Purkinje cell (primary cell): ENCODE results near the gene S100PBP. TPM values are rescaled to one million over a fixed set of nuclear protein-coding genes. Genes with fewer than 3 reads are reported as not detected.

Source experiments
- polyA plus RNA-seq: library from polyadenylated mRNA; unstranded; fragments of >200 nt; fragmentation: Nextera tagmentation; gene quantifications from 2 replicates; pipeline ENCODE4 v1.2.1, GENCODE V29; 2014

S100PBP gene
- polyA plus RNA-seq, result 9.4 and 16.2 TPM in 2 replicates

DNA sequence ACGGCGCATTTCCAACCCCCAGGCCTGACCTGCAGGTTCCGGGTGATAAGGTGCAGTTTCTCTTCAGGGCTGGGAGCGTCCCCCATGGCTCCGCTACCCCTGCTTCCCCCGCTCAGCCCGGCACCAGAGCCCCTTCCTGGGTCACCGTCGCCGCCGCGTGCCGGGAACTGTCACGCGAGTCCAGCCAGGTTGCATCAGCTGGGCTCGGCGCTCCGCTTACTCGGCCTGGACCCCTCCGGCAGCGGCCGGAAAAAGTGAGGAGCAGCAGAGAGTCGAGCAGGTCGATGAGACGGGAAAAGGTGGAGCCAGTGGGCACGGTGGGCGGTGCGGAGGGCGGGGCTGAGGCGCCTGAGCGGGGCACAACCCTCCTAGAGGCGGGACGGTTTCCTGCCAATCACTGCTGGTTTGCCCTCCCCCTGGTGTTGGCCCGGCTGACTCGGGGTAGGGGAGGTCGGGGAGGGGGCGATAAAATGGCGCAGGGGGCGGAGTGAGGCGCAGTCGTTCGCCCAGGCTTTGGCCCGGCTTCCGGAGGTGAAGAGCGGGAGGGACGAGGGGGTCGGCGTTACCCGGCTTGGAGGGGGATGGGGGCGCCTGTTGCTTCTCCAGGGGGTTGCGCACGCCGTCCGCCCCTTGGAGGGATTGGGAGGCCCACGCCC is at the start of gene S100PBP, which contains the start of gene YARS1:
Gene S100PBP (plus strand): TSS at position 495 of the 656 bp plus-strand sequence. CDS start 8,447 bp downstream, outside the sequence.
Gene YARS1 (minus strand): TSS at position 200 of the 656 bp plus-strand sequence. CDS start 114 bp downstream, at position 86.

DNA sequence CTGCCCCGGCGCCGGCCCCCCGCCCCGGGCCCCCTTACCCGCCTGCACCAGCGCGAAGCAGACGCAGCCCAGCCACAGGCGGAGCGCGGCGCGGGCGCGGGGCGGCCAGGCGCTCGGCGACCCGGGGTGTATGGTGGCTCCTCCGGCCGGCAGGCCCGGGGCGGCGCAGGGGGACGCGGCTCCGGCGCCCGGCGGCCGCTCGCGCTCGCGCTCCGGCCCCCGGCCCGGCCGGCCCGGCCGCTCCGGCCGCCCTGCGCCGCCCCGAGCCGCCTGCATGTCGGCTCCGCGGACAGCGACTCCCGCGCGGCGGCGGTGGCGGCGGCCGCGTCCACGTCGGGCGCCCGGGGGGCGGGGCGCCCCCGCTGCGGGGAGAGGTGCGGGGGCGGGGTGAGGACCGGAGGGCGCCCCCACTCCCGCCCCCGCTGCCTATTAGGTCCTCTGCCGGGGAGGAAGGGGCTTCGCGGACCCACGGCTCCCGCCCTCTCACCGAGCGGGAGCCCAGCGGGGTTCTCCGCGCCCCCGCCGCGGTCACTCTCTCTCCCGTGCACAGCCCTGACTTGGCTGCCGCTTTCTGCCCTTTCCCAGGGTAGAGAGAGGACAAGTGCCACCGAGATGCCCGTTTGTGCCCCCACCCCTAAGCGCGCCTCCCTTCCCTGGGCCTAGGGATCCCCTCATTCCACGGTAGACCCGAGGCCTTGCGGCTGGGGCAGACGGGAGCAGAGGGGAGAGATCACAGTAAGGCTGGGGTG is 53.3 kb downstream of the S100PBP start, which contains the start of gene FNDC5:
Gene FNDC5 (minus strand): TSS at position 298 of the 749 bp plus-strand sequence.

DNA sequence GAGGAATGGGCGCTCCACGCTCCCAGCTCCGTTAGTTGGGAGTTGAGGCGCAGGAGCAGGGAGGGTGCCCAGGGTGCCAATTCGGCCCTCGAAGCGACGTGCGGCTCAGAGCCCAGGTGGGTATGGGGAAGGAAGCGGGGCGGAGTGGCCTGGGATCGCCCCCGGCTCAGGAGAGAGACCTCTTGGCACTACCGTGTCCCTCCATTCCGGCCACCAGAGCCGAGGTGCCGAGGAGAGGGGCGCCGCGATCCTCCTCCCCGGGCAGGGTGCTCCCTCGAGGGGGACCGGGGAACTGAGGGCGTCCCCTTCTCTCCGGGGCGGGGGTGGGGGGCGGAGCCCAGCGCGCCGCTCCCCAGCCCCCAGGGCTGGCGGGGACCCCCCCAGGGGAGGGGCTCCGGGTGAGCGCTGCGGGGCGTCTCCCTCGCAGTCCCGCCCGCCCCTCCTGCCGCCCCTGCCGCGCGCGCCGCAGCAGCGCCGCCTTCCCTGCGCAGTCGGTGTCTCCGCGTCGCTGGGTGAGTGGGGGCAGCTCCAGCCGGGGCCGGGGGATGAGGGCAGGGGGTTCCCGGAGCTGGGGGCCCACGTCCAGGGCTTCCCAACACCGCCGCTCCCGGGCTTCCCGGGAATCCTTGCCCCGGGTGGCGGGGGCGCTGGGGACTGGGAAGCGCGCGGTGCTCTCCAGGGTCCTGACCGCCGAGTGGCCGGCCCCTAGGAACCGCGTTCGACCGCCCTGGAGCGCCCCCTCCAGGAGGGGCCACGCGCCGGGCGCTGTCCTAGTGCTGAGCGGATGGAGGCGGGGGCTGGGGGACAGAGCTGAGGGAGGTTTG is 68.8 kb downstream of the S100PBP start, which contains the start of gene HPCA:
Gene HPCA (plus strand): TSS at position 488 of the 824 bp plus-strand sequence. CDS start 2,408 bp downstream, outside the sequence.

DNA sequence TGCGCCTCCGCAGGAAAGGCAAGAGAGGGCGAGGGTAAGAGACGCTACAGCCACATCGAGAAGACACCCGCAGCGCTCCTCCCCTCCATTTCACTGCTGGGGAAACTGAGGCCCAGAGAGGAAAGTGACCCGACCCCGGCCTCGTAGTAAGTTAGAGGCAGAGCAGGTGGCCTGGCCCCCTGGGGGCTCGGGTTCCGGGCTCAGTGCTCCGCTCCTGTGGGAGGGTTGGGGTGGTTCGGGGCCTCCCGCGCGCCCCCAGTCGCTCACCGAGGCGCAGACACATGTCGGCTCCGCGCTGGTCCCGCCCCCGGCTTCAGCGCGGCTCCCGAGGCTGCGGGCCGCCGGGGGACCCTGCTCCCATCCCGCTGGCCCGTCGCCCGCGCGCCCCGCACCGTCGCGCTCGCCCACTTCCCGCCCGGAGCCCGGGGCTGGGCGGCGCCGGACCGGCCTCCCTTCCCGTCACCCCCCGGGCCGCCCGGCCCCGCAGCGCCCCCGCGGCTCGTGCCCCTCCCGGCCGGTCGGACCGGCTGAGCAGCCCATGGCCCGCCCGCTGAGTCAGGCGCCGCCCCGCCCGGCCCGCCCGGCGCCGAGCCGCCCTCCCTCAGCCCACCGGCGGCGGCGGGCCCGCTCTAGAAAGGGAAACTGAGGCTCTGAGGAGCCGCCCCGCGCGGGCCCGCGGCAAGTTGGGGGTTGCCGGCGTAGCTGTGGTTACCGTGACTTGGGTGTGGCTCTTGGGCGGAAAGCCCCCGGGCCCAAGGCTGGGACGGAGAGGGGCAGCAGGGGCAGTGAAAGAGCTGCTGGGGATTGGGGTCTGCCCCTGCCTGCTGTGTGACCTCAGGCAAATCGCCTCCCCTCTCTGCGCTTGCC is 83.7 kb downstream of the S100PBP start, which contains the start of gene TMEM54:
Gene TMEM54 (minus strand): TSS at position 434 of the 867 bp plus-strand sequence. CDS start 151 bp downstream, at position 283.

Other genes with a start within 250 kb of the S100PBP start
- gene ZBTB8OS, start 167.1 kb upstream of the S100PBP start, polyA plus RNA-seq, result 166 and 168 TPM in 2 replicates
- gene RBBP4, start 166.4 kb upstream of the S100PBP start, polyA plus RNA-seq, result 101 and 108 TPM in 2 replicates
- 18.2 and 37.0 TPM in 2 replicates for gene SYNC, start 114.9 kb upstream of the S100PBP start, polyA plus RNA-seq
- gene YARS1, start 295 bp upstream of the S100PBP start, polyA plus RNA-seq, result 66.1 and 69.8 TPM in 2 replicates
- 214 and 326 TPM in 2 replicates for gene FNDC5, start 53.3 kb downstream of the S100PBP start, polyA plus RNA-seq
- gene HPCA, start 68.8 kb downstream of the S100PBP start, polyA plus RNA-seq, result 1.0 and 11.6 TPM in 2 replicates
- gene TMEM54, start 83.7 kb downstream of the S100PBP start, polyA plus RNA-seq, result 3.3 and 7.1 TPM in 2 replicates
- gene RNF19B, start 147.2 kb downstream of the S100PBP start, polyA plus RNA-seq, result 94.9 and 105 TPM in 2 replicates
- gene AK2, start 219.2 kb downstream of the S100PBP start, polyA plus RNA-seq, result 5.5 and 7.5 TPM in 2 replicates